Raji (cell line): ENCODE results near the gene CD99.

Source experiments
- POLR2A ChIP-seq: IDR thresholded peaks from 2 replicates; pipeline ENCODE4 v1.6.1; 2011; ENCODE audit warnings: low read depth, low read length, control low read depth; ENCODE audit not compliant: insufficient read depth

Gene CD99

GRCh38 chrX:2774776-2775175, 83.7 kb downstream of the CD99 start:
- no peak for TF ChIP-seq POLR2A

GRCh38 chrX:2781226-2781571, 90.1 kb downstream of the CD99 start:
- no peak for TF ChIP-seq POLR2A

- no peak for TF ChIP-seq POLR2A
Observed at GRCh38 chrX:2781698-2782097, 90.6 kb downstream of the CD99 start.

- no peak for TF ChIP-seq POLR2A
Observed at GRCh38 chrX:2782171-2782570, 91.1 kb downstream of the CD99 start.

- no peak for TF ChIP-seq POLR2A
Observed at GRCh38 chrX:2782778-2783177, 91.7 kb downstream of the CD99 start.

- TF ChIP-seq POLR2A = no peak
Observed at GRCh38 chrX:2784026-2784425, 92.9 kb downstream of the CD99 start.

- TF ChIP-seq POLR2A = no peak
Observed at GRCh38 chrX:2785538-2785937, 94.4 kb downstream of the CD99 start.

GRCh38 chrX:2788980-2789379, 97.9 kb downstream of the CD99 start:
- TF ChIP-seq POLR2A = no peak

- TF ChIP-seq POLR2A = no peak
Observed at GRCh38 chrX:2789569-2789968, 98.5 kb downstream of the CD99 start.
